ENCODE data around the gene ENOX2.

Gene ENOX2

DNA sequence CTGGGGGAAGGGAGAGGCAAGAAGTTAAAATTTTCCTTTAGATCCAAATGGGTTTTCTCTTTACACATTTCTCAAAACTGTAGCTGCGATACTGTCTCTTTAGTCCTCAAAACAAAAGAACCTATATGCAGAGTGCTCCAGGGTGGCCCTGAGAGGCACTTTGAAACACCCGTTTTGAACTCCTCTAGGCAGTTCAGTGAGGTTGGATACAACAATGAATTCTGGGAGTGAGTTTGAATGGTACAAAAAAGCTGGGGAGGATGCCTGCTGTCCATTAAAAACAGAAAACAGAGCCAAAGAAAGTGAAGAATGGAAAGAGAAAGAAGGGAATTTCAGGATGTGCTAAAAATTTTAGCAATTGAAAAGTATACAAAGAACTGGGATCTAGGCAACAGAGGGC, 23.1 kb downstream of the ENOX2 start:
- DNase-seq = no peak

DNA sequence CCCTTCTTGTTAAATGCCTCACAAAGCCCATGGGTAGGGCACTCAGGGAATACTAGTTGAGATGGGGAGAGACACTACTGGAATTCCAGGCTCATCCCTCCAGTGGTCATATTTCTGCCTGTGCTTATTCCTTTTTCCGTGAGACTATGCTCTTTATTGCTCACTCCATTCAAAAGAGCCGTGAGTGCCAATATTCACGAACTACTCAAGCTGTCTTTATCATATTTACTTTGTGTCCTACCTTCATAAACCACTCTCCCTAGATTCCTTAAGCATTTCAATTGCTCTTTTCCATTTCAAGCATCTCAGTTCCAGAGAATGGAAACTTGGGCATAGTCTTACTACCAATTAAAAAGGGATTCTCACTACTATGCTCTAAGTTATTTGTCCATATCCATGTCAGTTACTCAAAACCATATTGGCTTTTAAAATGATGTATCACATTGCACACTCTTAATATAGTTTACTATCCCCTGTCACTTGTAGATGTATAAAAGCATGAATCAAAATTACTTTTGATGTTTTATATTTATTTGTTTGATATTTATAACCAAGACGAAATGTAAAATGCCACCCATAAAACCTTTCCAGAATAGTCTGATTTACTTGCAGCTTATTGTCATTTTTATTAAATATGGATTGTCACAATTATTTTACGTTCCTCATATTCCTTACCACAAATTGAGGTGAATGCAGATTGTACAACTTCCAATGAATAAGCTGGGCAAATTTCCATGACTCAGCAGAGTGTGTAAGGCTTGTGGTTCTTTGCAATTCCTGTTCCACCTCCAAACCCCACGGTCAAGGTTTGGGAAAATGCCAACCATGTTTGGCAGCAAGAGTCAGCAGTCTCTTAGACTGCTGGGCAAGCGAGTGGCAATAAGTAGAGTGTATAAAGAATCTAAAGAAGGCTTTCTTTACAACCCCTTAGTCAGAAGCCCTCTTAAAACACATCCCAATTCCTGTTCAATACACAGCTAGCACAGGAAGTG, 24.4 kb downstream of the ENOX2 start:
- no peak for DNase-seq

- DNase-seq = no peak
Observed at GRCh38 chrX:130877892-130878341, 25.1 kb downstream of the ENOX2 start.

DNA sequence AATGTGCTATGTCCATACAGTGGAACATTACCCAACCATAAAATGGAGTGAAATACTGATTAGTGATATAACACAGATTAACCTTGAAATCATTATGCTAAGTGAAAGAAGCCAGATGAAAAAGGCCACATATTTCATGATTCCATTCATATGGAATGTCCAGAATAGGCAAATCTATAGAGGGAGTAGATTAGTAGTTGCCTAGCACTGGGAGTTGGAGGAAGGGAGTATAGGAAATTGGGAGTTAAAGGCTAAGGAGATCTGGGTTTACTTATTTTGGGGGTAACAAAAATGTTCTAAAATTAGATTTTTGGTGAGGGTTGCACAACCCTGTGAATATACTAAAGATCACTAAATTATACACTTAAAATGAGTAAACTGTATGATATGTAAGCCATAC, 26.8 kb downstream of the ENOX2 start:
- no peak for DNase-seq

DNA sequence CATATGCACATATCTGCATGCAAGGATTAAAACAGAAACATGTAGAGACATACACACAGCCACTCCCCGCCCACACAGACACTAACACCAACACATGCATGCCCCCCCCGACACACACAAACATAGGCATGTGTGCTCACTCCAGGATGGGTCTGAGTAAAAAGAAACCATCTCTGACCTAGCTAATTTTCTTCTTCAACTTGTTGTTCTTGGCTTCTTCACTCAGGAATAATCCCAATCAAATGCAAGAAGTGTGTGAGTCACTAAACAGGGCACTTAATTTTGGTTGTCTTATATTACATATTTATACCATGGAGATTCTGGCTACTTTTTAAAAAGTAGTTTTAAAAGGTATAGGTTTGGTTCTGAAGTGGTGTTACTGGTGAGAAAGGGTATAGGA, 28.3 kb downstream of the ENOX2 start:
- DNase-seq = no peak

DNA sequence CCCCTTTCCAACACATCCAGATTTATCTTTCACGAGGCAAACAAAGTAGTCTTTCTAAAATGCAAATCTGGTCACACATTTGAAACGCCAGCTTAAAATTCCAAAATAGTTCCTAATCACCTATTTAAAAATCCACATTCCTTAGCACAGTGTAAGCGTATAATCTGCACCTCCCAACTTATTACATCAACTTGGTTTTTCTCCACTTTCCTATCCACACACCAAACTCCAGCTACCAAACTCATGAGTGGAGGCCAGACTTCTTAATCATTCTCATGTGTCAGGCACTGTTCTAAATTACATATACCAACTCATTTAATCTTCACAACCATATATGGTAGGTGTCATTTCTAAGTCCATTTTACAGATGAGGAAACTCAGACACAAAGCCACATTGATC, 33.8 kb downstream of the ENOX2 start:
- no peak for DNase-seq

DNA sequence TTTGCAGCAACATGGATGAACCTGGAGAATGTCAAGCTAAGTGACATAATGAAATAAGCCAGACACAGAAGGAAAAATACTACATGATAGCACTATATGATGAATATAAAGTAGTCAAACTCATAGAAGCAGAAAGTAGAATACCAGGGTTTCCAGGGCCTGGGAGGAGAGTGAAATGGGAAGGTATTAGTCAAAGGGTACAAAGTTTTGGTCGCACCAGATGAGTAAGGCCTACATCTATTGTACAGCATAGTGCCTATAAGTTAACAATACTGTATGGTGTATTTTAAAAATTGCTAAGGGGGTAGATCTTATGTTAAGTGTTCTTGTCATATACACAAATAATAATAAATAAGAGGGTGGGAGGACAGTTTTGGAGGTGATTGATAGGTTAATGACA, 41.5 kb downstream of the ENOX2 start:
- no peak for DNase-seq

GRCh38 chrX:130857207-130857606, 45.8 kb downstream of the ENOX2 start:
- DNase-seq = no peak

DNA sequence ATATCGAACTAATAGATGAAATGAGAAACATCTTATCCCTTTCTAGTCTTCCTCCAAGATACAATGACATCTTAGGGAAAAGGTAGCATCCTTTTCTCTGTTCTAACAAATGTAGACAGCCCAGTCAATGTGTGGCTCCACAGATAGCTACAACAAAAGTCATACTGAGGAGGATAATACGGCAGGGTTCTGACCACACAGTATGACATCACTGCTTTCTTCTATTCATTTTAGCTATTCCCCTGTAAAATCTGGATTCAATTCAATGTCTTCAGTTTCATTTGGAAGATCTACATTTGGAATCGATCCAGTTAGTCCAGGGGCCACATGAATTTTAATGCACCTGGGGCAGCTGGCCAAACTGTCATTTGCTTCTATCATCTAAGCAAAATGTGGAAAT, 51.4 kb downstream of the ENOX2 start:
- no peak for DNase-seq

- no peak for DNase-seq
Observed at GRCh38 chrX:130848763-130849162, 54.2 kb downstream of the ENOX2 start.

GRCh38 chrX:130846746-130847145, 56.3 kb downstream of the ENOX2 start:
- peak; percentile 17 for DNase-seq

DNA sequence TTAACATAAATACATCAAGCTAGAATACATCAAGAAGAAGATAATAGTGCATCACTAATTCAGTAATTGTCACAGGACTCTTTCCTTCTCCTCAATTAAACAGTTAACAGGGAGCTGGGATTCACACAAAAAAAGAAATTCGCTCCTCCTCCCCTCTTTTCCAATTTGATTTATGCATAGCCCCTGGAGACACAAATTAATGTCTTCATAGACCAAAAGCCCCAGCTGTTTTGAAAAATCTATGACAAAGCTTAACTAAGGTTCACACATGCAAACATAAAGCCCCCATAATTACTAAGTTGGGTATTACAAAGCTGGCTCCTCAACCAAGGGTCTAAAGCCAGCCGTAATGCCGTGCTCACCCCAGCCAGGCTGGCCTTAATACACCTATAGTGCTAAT, 61.2 kb downstream of the ENOX2 start:
- DNase-seq = no peak

GRCh38 chrX:130840345-130840744, 62.7 kb downstream of the ENOX2 start:
- no peak for DNase-seq

- DNase-seq = no peak
Observed at GRCh38 chrX:130836447-130836846, 66.6 kb downstream of the ENOX2 start.

- DNase-seq = no peak
Observed at GRCh38 chrX:130834830-130835229, 68.2 kb downstream of the ENOX2 start.

DNA sequence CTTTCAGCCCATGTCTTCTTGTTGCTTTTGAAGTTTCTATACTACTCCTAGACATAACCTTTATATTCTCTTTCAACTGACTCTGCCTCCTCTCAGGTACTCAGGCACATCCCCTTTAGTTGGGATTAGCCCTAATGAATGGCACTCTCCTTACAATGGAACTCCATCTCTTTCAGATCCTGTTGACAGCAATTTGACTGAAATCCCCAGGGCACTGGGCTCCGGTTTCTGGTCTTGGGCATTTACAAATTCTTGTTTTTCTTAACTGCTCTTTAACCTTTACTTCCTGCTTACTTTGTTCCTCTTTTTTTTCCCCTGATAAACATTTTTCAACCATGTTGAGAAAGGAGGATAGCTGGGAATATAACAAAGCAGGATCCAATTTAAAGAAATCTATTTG, 68.9 kb downstream of the ENOX2 start:
- DNase-seq = peak; percentile 46

- DNase-seq = no peak
Observed at GRCh38 chrX:130831347-130831722, 71.7 kb downstream of the ENOX2 start.

DNA sequence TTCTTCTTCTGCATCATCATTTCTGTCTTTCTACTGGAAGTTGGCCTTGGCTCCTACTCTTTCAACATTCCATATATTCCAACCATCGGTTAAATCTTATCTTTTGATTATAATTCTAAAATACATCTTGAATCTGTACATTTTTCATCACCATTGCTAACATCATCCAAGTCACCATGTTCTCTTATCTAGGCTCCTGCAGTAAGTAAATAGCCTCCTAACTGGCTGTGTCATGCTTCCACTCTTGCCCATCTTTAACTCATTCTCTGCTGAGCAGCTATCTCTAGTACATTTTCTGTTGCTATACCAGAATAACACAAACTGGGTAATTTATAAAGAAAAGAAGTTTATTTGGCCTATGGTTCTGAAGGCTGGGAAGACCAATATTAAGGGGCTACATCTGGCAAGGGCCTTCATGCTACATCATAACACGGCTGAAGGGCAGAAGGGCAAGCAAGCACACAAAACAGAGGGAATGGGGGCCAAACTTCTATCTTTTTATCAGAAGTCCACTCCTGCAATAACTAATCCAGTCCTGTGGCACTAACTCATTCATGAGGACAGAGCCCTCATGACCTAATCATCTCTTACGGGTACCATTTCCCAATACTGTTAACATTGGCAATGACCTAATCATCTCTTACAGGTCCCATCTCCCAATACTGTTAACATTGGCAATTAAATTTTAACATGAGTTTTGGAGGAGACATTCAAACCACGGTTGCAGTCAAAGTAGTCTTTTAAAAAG, 72.2 kb downstream of the ENOX2 start:
- no peak for DNase-seq

GRCh38 chrX:130829526-130830515, 73.2 kb downstream of the ENOX2 start:
- no peak for DNase-seq

- no peak for DNase-seq
Observed at GRCh38 chrX:130828641-130829040, 74.4 kb downstream of the ENOX2 start.

DNA sequence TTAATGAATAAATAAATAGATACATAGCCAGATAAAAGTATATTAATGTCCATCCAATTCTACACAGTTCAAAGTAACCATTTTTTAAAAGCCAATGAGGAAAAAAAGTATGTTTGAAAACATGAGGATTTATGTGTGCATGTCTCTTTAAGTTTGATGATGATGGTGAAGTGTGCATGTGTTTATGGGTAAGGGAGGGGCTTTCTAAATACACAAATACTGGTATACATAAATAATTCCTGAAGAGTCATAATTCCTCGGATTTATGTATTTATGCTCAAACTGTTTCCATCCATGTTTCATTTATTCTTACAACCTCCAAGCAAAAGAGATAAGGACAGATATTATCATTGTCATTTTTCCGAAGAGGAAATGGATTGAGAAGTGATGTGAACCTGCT, 75.4 kb downstream of the ENOX2 start:
- DNase-seq = no peak

- no peak for DNase-seq
Observed at GRCh38 chrX:130826249-130826648, 76.8 kb downstream of the ENOX2 start.

GRCh38 chrX:130825525-130825924, 77.5 kb downstream of the ENOX2 start:
- no peak for DNase-seq

All from MV-4-11 (cell line).